NT2/D1 (cell line): ENCODE results near the gene RPS24.

ENCODE experiments used
- YY1 ChIP-seq: IDR thresholded peaks from 2 replicates; pipeline ENCODE4 v1.6.1; 2011; ENCODE audit not compliant: insufficient read length, insufficient read depth
- ZNF274 ChIP-seq: IDR thresholded peaks from 2 replicates; pipeline ENCODE4 v1.6.1; 2011; ENCODE audit warnings: mild to moderate bottlenecking, low read depth, low read length

- TF ChIP-seq YY1 (no peak), ZNF274 (no peak)
These were observed 6.1 kb downstream of the RPS24 start for GRCh38 chr10:78039743-78040142.
